HL-60 (cell line): ENCODE results near the gene CA6.

Experiments
- DNase-seq, 2 experiments: peaks; one replicate each; pipeline ENCODE4 v3.0.0-alpha.2; 2010 to 2020; ENCODE audit warnings: low read depth in 1 of 2, low spot score in 1 of 2
- H3K27ac ChIP-seq: fragments of 250-450 bp; sonication (Bioruptor Pico); replicated peaks from 2 replicates; pipeline ENCODE4 v1.5.1; 2020; ENCODE audit warnings: mild to moderate bottlenecking, moderate library complexity
- H3K27me3 ChIP-seq: fragments of 250-450 bp; sonication (Bioruptor Pico); 2 replicates; pipeline ENCODE4 v1.5.1; 2021; ENCODE audit warnings: mild to moderate bottlenecking, moderate library complexity; ENCODE audit not compliant: insufficient read depth, poor library complexity, severe bottlenecking
- H3K4me3 ChIP-seq: replicated peaks from 2 replicates; pipeline ENCODE4 v1.5.1; 2011; ENCODE audit warnings: mild to moderate bottlenecking, control low read depth, low read length; ENCODE audit not compliant: insufficient read depth
- CTCF ChIP-seq: IDR thresholded peaks from one replicate; pipeline ENCODE4 v1.5.1; 2011; ENCODE audit warnings: low read length, control low read depth, inconsistent platforms; ENCODE audit not compliant: insufficient read depth
- GABPA ChIP-seq: IDR thresholded peaks from 2 replicates; pipeline ENCODE4 v1.6.1; 2012; ENCODE audit warnings: low read depth
- POLR2AphosphoS5 ChIP-seq: IDR thresholded peaks from 2 replicates; pipeline ENCODE4 v1.6.1; 2012; ENCODE audit warnings: low read depth
- REST ChIP-seq: IDR thresholded peaks from 2 replicates; pipeline ENCODE4 v1.6.1; 2012; ENCODE audit warnings: low read depth; ENCODE audit not compliant: insufficient replicate concordance
- SPI1 ChIP-seq: IDR thresholded peaks from 2 replicates; pipeline ENCODE4 v1.6.1; 2012; ENCODE audit warnings: low read depth, mild to moderate bottlenecking, borderline replicate concordance

The CA6 gene

GRCh38 chr1:8984990-8985389 lies 39.3 kb downstream of the CA6 start:
- Histone ChIP-seq H3K27me3 (no peaks in the 10 kb centered on the region), H3K27ac (no peak overlapping the region), H3K4me3 (no peak overlapping the region)
- TF ChIP-seq POLR2AphosphoS5, result no peak
- no peak for TF ChIP-seq REST
- no peak for TF ChIP-seq SPI1
- TF ChIP-seq CTCF, result no peak
- no peak for TF ChIP-seq GABPA
- no peak for DNase-seq

GRCh38 chr1:8985915-8986813 lies 40.5 kb downstream of the CA6 start:
- no peak for DNase-seq
- no peak overlapping the region for H3K27ac ChIP-seq
- H3K27me3 ChIP-seq, result no peaks in the 10 kb centered on the region
- TF ChIP-seq REST (no peak), SPI1 (no peak), POLR2AphosphoS5 (no peak), GABPA (no peak), CTCF (no peak)
- no peak overlapping the region for H3K4me3 ChIP-seq

DNA sequence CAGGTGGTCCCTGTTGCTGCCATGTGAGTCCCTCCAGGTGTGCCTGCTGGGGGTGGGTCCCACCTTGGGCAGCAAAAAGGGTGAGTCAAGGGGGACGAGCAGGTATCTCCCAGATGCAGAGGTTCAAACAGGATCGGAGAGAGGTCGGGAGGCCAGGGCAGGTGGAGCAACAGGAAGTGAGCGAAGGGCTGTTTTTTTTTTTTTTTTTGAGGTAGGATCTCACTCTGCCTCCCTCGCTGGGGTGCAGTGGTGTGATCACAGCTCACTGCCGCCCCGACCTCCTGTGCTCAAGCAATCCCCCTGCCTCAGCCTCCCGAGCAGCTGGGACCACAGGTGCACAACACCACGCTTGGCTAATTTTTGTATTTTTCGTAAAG lies 41.1 kb downstream of the CA6 start:
- DNase-seq, result no peak
- no peak overlapping the region for H3K4me3 ChIP-seq

More for the DNA sequence above, 41.1 kb downstream of the CA6 start:
- Histone ChIP-seq H3K27ac (no peak overlapping the region), H3K27me3 (no peaks in the 10 kb centered on the region)
- TF ChIP-seq SPI1, result no peak
- TF ChIP-seq POLR2AphosphoS5, result no peak
- no peak for TF ChIP-seq CTCF
- TF ChIP-seq REST, result no peak
- TF ChIP-seq GABPA, result no peak
